IPS DF 6.9 (cell line): ENCODE results near the gene PEAR1.

Source experiments
- DNase-seq: peaks from one replicate; pipeline ENCODE4 v3.0.0-alpha.2; 2013; ENCODE audit warnings: low read depth, low spot score
- H3K27ac ChIP-seq: one replicate; pipeline ENCODE4 v1.5.1; 2013; ENCODE audit warnings: low read length, control low read depth
- H3K27me3 ChIP-seq: 2 replicates; pipeline ENCODE4 v1.6.1; 2013; ENCODE audit warnings: mild to moderate bottlenecking, low read length; ENCODE audit not compliant: control insufficient read depth, insufficient read depth
- H3K36me3 ChIP-seq: 2 replicates; pipeline ENCODE4 v1.6.1; 2013; ENCODE audit warnings: low read length; ENCODE audit not compliant: control insufficient read depth, insufficient read depth
- H3K4me1 ChIP-seq: 2 replicates; pipeline ENCODE4 v1.6.1; 2013; ENCODE audit warnings: low read length; ENCODE audit not compliant: control insufficient read depth, insufficient read depth
- H3K4me3 ChIP-seq: 2 replicates; pipeline ENCODE4 v1.5.1; 2013; ENCODE audit warnings: mild to moderate bottlenecking, low read length
- H3K9me3 ChIP-seq: 2 replicates; pipeline ENCODE4 v1.6.1; 2013; ENCODE audit warnings: low read length, inconsistent platforms; ENCODE audit not compliant: control insufficient read depth, insufficient read depth
- WGBS: extraction: QIAGEN DNeasy Blood & Tissue Kit; methylation state at CpG from one replicate; pipeline ENCODE4 v1.1.7; 2013; ENCODE audit warnings: mixed read lengths, missing lambda C conversion rate; ENCODE audit not compliant: insufficient read length, insufficient coverage; 5-methylcytosine and 5-hydroxymethylcytosine counted together

Gene PEAR1

GRCh38 chr1:156892190-156893047 lies 1.1 kb upstream of the PEAR1 start:
- no peak overlapping the region for H3K4me3 ChIP-seq
- H3K27me3 ChIP-seq: peaks cover 32% of the 10 kb centered on the region
- peaks cover 1% of the 10 kb centered on the region; the same call in 1 of the 2 replicates for H3K4me1 ChIP-seq
- DNase-seq: peak; percentile 90
- no CpG with 5 or more reads among the region's 48 CpGs for WGBS
- no peaks in the 10 kb centered on the region for H3K9me3 ChIP-seq
- H3K27ac ChIP-seq: no peak overlapping the region
- no peaks in the 10 kb centered on the region for H3K36me3 ChIP-seq

GRCh38 chr1:156894001-156894400 lies 483 bp downstream of the PEAR1 start:
- Histone ChIP-seq H3K27ac (no peak overlapping the region), H3K9me3 (no peaks in the 10 kb centered on the region), H3K27me3 (peaks cover 32% of the 10 kb centered on the region), H3K36me3 (no peaks in the 10 kb centered on the region), H3K4me1 (no peaks in the 10 kb centered on the region; the same call in 1 of the 2 replicates), H3K4me3 (no peak overlapping the region; the same call in 1 of the 2 replicates)
- WGBS: no CpG with 5 or more reads among the region's 5 CpGs
- DNase-seq: no peak

GRCh38 chr1:156894711-156895454 lies 1.4 kb downstream of the PEAR1 start:
- no peak for DNase-seq
- Histone ChIP-seq H3K4me1 (no peaks in the 10 kb centered on the region; the same call in 1 of the 2 replicates), H3K9me3 (no peaks in the 10 kb centered on the region), H3K27ac (no peak overlapping the region), H3K36me3 (no peaks in the 10 kb centered on the region), H3K4me3 (no peak overlapping the region), H3K27me3 (peaks cover 32% of the 10 kb centered on the region)
- WGBS: no CpG with 5 or more reads among the region's 12 CpGs

DNA sequence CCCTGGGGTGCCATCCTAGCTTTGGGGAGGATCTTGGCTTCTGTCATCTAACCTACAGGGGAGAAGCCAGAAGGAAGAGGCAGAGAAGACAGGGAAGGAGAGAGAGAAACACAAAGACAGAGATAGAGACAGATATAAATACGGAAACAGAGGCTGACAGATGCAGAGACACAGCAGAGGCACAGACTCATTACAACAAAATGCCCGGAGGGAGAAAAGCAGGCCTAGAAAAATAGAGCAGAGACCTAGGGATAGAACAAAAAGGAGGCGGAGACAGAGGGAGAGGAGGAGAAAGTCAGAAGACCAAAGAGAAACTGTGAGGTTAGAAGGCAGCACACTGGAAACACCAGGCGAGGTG lies 1.9 kb downstream of the PEAR1 start:
- no peak overlapping the region for H3K4me3 ChIP-seq
- no peak overlapping the region for H3K27ac ChIP-seq
- no CpG with 5 or more reads among the region's 4 CpGs for WGBS
- H3K36me3 ChIP-seq: no peaks in the 10 kb centered on the region
- peaks cover 32% of the 10 kb centered on the region for H3K27me3 ChIP-seq
- no peaks in the 10 kb centered on the region; the same call in 1 of the 2 replicates for H3K4me1 ChIP-seq
- H3K9me3 ChIP-seq: no peaks in the 10 kb centered on the region
- no peak for DNase-seq

DNA sequence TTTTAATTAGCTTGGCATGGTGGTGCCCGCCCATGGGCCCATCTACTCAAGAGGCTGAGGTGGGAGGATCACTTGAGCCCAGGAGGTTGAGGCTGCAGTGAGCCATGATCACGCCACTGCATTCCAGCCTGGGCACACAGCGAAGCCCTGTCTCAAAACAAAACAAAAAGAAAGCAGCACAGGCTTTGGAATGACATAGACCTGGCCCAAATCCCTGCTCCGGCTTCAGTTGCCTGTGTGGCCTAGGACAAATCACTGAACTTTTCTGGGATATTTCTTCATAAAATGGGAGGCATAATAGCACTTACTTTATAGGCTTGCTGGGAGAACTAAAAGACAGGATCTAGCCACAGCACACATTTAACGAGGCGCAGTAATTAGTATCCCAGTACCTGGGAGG lies 2.4 kb downstream of the PEAR1 start:
- Histone ChIP-seq H3K9me3 (no peaks in the 10 kb centered on the region), H3K4me1 (no peaks in the 10 kb centered on the region; the same call in 1 of the 2 replicates), H3K36me3 (no peaks in the 10 kb centered on the region), H3K27me3 (peaks cover 32% of the 10 kb centered on the region), H3K4me3 (no peak overlapping the region), H3K27ac (no peak overlapping the region)
- no CpG with 5 or more reads among the region's 6 CpGs for WGBS
- DNase-seq: no peak

DNA sequence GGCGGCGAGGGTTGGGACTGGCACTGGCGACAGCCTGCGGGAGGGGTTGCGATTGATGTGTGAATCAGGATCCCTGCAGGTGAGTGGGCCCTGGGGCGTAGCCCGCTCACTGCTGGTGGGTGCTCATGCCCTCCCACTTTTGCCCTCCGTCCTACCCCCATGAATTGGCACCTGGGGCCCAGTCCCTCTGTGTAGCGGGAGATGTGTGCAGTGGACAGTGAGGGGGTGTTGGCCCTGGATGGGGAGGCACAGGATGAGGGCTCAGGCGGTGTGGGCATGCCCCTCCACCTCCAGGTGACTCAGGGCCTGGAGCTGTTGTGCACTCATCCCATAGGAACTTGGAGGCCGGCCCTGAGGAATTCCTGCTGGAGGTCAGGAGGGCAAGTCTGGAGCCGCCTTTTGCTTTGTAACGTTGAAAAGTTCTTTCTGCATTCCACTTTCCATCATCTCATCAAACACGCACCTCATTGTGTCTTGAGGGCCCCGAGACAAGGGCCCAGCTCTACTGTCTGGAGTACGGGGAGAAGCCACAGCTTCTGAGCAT lies 3.0 kb downstream of the PEAR1 start:
- no peak overlapping the region for H3K4me3 ChIP-seq
- DNase-seq: no peak
- H3K27ac ChIP-seq: no peak overlapping the region
- H3K36me3 ChIP-seq: no peaks in the 10 kb centered on the region
- H3K4me1 ChIP-seq: no peaks in the 10 kb centered on the region; the same call in 1 of the 2 replicates
- peaks cover 26% of the 10 kb centered on the region; the same call in 1 of the 2 replicates for H3K27me3 ChIP-seq
- WGBS: no CpG with 5 or more reads among the region's 16 CpGs
- no peaks in the 10 kb centered on the region for H3K9me3 ChIP-seq

DNA sequence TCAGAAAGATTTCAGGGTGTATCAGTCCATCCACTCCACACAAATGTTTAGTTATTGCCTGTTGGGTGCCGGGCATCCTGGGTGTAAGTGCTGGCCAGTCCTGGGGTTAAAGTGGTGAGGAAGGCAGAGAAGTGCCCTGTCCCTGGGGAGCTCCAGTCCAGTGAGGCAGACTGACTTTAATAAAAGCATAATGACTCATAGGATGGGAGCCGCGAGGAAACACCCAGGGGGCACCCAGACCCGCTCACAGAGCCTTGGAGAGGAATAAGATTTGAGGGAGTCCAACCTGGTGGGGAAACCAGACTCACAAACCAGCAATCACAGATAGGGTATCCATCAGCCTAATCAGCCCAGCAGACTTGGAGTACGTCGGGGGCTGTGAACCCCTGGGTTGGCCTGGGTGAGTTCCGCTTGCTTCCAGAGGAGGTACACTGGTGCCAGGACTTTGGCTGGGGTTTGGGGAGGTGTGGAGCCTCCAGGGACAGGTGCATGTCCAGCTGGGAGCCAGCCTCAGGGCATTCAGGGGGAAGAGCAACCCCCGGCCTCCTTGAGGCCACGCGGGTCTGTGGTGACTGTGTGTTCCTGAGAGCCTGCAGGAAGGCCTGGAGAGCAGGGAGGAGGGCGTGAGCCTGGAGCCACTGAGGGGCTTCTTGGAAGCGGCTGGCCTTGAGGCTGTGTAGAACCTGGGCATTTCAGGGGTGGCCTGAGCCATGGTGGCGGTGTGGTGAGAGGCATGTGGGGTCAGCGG lies 3.7 kb downstream of the PEAR1 start:
- no peak overlapping the region for H3K27ac ChIP-seq
- no peak overlapping the region for H3K4me3 ChIP-seq
- no peaks in the 10 kb centered on the region for H3K9me3 ChIP-seq
- WGBS: no CpG with 5 or more reads among the region's 14 CpGs
- H3K27me3 ChIP-seq: peaks cover 20% of the 10 kb centered on the region; the same call in 1 of the 2 replicates
- H3K4me1 ChIP-seq: no peaks in the 10 kb centered on the region; the same call in 1 of the 2 replicates
- no peaks in the 10 kb centered on the region for H3K36me3 ChIP-seq
- DNase-seq: no peak

DNA sequence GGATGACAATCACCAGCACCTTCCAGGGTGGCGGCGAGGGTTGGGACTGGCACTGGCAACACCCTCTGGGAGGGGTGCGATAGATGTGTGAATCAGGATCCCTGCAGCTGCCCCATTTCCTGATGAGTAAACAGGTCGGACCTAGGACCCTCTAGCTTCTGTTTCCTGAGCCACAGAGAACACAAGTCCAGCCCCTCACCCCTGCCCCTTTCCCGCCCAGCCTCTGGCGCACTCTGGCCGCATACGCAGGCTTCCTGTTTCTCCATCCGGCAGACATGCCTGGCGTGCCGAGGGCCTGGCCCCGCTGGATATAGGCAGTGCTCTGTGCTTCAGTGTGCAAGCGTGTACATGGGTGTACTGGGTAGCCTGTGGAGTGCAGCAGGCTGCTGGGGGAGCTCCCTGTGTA lies 4.6 kb downstream of the PEAR1 start:
- Histone ChIP-seq H3K4me1 (no peaks in the 10 kb centered on the region), H3K36me3 (no peaks in the 10 kb centered on the region), H3K27ac (no peak overlapping the region), H3K27me3 (peaks cover 15% of the 10 kb centered on the region; the same call in 1 of the 2 replicates), H3K9me3 (no peaks in the 10 kb centered on the region), H3K4me3 (no peak overlapping the region)
- DNase-seq: no peak
- no CpG with 5 or more reads among the region's 13 CpGs for WGBS

GRCh38 chr1:156898971-156899664 lies 5.6 kb downstream of the PEAR1 start:
- H3K4me1 ChIP-seq: no peaks in the 10 kb centered on the region

More at GRCh38 chr1:156898971-156899664, 5.6 kb downstream of the PEAR1 start:
- H3K36me3 ChIP-seq: no peaks in the 10 kb centered on the region
- peaks cover 9% of the 10 kb centered on the region; the same call in 1 of the 2 replicates for H3K27me3 ChIP-seq
- no peak overlapping the region for H3K27ac ChIP-seq
- no peaks in the 10 kb centered on the region for H3K9me3 ChIP-seq
- H3K4me3 ChIP-seq: no peak overlapping the region
- DNase-seq: no peak
- no CpG with 5 or more reads among the region's 12 CpGs for WGBS
